ENCODE data around the gene GDE1.
"Not testable (repeated sequence)": the region's sequence is repeated elsewhere in the genome, so short reads cannot be mapped to it uniquely, and the experiment has no call there.

Gene GDE1
- total RNA-seq, result 26.0 to 136 (median 97.9) reads per million in 17 experiments

- peak; percentile 90 to 96 (median 93) for DNase-seq
Measured at GRCh38 chr16:19521471-19522396, at the start of gene GDE1. GDE1 (minus strand) TSS chr16:19522098; CDS start chr16:19521964, 134 bp downstream.

GRCh38 chr16:19567560-19567959 lies 45.7 kb upstream of the GDE1 start:
- no peak for DNase-seq

GRCh38 chr16:19566362-19566761 lies 44.5 kb upstream of the GDE1 start:
- DNase-seq, result no peak

DNA sequence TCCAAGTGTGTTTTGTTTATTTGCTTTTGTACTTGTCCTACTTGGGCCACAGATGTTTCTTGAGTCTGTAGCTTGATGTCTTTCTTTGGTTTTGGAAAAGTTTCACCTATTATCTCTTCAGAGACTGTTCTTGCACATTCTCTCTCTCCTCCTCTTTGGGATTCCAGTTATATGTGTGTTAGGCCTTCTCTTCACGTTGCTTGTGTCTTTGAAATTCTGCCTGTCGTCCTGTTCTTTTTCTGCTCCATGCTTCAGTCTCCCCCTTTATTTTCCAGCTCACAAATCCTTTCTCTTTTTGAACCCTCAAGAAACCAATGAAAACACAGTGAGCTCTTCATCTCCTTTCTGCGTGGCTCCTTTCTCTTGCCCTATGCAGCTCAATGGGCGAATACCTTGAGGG lies 41.5 kb upstream of the GDE1 start:
- DNase-seq, result no peak

DNA sequence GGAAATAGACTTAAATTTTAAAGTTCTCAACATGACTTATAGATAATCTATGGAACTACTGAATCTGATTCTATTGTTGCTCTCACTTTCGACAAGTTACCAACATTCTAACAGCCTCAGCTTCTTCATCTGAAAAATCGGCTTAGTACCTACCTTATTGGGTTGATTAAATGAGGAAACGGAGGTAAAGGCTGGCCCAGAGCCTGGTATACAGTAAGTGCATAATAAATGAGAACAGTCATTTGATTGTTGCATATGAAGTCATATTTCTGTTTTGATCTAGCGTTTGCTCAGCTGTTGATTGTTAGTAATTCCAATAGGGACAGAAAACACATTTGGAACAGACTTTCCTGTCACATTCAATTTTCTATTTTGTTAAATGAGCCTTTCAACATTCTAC lies 38.2 kb upstream of the GDE1 start:
- no peak for DNase-seq

DNA sequence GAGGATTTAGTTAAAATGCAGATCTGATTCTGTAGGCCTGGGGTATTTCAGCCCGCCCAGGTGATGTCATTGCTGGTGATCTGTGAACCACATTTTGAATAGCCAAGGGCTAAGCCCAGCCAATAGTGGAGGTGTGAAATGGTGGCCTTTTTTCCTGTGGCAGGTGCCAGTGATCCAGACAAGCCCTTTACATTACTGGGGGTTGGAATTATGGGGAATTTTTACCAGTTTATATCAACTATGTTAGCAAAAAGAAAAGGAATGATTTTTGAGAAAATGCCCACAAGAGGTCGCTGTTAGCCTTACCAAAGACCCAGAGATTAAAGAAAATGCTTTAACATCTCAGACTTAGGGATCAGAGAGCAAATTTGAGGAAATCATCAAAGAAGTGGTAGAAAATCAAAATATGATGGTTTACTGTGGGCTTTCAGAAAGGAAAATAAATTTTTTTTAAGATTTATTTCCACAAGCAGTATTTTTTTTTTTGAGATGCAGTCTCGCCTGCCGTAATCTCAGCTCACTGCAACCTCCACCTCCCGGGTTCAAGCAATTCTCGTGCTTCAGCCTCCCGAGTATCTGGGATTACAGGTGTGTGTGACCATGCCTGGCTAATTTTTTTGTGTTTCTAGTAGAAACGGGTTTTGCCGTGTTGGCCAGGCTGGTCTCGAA lies 37.5 kb upstream of the GDE1 start:
- DNase-seq, result peak; percentile 71 to 84 (median 74)

DNA sequence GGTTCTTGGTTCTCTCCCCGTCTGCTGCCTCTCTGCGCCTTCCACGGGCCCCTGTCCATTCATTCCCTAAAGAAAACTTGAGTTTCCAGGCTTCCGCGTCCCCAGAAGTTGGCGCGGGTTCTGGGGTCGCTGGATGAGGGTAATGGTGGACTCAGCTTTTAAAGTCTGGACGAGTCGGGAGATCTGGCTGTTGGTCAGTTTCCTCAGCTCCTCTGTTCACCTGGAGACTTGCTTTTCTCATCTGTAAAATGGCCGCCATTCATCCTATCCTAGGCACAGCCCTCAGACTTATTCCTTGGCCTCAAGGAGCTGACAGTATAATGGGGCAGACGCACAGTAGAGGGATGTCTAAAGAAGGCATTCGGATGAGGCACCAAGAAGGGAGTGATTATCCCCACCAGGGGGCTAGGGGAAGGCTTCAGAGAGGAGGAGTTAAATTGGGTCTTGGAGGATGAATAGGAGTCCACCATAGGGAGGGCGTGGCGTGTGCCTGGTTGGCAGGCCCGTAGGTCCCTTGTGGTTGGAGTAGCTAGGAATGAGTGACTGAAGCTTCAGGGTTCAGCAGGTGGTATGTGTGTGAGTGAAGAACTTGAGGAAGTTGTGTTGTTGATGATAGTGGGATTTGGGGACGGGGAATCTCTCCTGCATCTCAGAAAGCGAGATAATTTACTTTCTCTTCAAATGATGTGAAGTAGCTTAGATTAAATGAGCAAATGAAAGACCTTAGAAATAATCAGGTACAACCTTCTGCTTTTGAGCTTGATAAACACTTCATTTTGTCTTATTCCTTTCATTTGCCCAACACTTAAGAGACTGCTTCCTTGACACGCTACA lies 34.3 kb upstream of the GDE1 start:
- DNase-seq, result peak; percentile 37 to 56 (median 46)

DNA sequence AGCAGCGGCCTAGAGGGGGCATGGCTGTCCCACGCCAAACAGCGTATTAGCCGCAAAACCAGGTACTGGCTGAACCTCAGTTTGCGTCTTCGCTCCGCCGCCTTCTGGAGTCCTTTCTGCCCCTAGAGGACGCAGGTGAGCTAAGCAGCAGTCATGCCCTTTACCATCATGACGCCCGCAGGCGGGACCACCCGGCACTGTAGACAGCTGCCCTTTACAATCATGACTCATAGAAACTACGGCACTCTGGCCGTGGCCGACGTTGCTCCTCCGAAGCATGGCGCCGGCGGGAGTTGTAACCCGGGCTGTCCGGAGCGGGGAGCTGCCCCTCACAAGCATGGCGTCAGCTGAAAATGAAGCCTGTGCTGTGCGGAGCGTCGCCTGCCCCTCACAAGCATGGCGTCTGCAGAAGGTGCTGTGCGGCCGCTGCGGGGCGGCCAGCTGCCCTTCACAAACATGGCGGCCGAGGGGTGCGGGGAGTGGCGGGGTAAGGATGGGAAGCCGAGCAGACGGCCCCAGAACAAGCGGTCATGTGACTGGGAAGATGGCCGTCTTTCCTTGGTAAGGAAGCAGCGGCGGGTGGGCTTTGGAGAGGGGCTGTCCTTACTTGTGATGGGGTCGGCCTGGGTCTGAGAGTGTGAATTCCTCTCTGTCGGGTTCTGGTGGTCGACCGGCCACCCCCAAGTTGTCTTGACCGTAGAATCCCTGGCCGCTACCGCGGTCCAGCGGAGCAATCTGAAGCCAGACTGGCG lies 33.5 kb upstream of the GDE1 start, which contains the start of gene VPS35L:
TSS of gene VPS35L (plus strand) at position 518 of the 752 bp plus-strand sequence. CDS start at position 545, 27 bp downstream.
- DNase-seq, result peak; percentile 98 to 99 (median 99)

GRCh38 chr16:19549673-19550072 lies 27.8 kb upstream of the GDE1 start:
- DNase-seq, result no peak

DNA sequence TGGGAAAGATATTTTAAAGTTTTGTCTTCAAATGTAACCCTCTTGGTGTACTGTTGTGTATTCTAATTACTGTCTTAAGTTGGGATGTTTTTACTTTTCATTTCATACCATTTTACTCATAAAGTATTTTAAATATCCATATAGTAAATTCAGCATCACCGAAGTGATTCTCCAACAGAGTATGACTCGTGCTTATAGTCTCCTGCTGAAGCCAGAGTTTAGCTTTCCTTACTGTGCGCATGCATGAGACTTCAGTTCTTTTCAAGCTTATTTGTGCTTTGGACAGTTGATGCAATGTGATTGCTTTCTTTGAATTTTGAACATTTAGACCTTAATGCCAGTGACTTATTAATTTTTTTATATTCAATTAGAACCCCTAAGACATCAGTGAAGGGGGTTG lies 26.2 kb upstream of the GDE1 start:
- DNase-seq, result no peak

DNA sequence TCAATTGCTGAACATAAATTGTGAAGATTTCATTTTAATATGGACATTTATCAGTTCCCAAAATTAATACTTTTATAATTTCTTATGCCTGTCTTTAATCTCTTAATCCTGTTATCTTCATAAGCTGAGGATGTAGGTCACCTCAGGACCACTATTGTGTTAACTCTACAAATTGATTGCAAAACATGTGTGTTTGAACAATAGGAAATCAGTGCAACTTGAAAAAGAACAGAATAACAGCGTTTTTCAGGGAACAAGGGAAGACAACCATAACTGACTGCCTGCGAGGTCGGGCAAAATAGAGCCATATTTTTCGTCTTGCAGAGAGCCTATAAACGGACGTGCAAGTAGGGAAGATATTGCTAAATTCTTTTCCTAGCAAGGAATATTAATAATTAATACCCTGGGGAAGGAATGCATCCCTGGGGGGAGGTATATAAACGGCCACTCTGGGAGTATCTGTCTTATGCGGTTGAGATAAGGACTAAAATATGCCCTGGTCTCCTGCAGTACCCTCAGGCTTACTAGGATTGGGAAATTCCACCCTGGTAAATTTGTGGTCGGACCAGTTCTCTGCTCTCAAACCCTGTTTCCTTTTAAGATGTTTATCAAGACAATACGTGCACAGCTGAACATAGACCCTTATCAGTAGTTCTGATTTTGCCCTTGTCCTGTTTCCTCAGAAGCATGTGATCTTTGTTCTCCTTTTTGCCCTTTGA lies 21.5 kb upstream of the GDE1 start:
- DNase-seq, result not testable (repeated sequence)

DNA sequence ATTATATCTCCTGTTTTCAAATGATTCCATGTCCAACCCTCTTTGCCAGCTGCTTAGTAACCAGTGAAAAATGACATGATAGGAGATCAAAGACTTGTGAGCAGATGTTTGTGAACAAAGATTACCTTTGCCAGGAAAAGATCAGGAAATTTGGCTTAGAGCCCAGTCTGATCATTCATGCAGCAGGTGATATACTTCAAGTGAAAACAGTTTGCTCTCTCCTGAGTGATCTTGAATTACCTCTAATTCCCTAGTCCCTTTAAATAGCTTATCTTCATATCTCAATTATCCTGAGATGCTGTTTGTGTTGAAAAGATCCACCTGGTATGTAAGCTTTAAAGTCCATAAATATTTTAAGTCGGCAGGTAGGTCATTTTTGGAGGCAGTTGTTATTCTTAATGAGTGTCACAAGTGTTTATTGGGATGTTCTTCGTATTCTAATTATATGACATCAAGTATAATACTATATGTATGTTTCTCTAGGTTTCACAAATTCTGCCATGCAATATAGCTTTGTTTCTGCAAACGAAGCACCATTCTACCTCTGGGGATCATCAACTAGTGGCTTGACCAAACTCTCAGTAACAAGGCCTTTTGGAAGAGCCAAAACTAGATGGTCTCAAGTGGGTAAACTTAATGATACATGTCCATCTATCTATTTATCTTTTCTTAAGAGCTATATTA lies 20.4 kb upstream of the GDE1 start:
- DNase-seq, result no peak

GRCh38 chr16:19540241-19540970 lies 18.5 kb upstream of the GDE1 start:
- no peak for DNase-seq

- no peak for DNase-seq
Measured at GRCh38 chr16:19532601-19533000, 10.7 kb upstream of the GDE1 start.

GRCh38 chr16:19528666-19529065 lies 6.8 kb upstream of the GDE1 start:
- no peak for DNase-seq

GRCh38 chr16:19527161-19527560 lies 5.3 kb upstream of the GDE1 start:
- DNase-seq, result no peak

DNA sequence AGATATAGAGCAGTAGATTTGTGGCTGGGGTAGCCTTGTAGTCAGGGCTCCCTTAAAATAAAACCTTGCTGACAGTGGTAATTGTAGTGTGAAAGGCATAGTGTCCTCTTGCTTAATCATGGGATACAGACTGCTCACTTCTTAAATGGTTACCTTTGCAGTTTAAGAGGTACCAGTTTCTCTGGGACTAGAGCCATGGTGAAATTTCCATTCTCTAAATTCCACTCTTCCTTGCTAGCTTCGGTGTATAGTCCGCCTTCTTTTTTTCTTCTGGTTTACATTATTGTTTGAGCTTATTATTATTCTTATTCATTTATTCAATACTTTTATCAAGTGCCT lies 3.5 kb upstream of the GDE1 start:
- no peak for DNase-seq

DNA sequence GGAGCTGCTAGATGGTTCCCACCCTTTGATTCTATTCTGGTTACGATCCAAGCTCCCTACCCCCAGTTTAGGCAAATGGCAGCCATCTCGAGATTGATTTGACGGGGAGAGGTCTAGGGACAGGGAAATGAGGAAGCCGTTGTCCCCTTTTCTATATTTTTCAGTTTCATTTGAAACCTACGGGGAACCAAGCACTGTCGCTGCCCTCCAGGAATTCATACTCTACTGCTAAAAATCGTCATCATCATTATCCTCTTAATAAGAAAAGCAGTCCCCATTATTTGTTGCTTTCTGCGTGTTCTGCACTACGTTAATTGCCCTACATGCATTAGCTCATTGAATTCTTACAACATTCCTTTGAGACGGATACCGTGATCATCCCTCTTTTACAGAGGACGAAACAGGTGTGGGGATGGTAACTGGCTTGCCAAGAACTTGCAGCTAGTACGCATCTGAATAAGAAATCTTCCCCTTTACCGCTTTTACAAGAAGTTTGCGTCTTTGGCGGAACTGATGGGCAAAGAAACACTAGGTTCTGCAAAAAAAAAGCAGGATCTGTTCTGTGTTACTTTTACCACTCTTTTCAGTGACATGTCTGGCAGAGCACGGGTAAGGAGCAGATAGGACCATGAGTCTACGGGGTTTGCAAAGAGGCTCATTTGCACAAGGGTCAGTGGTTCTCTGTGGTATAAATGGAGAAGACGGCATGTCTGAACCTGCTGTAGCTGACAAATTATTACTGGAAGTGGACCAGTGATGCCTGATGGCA lies 2.9 kb upstream of the GDE1 start:
- peak; percentile 19 to 42 (median 40) for DNase-seq

GRCh38 chr16:19524356-19524615 lies 2.4 kb upstream of the GDE1 start:
- DNase-seq, result no peak
